K562 (cell line): Measurements from ENCODE around the gene ANKLE1. TPM values are rescaled to one million over a fixed set of nuclear protein-coding genes. Genes with fewer than 3 reads are reported as not detected.

Experiments
- BCL6 ChIP-seq: fragments of 250-450 bp; sonication (Bioruptor Pico); IDR thresholded peaks from 2 replicates; pipeline ENCODE4 v1.4.0; 2020
- DACH1 ChIP-seq: fragments of 450-650 bp; IDR thresholded peaks from 2 replicates; pipeline ENCODE4 v1.6.1; 2018; ENCODE audit not compliant: partially characterized antibody
- MECOM ChIP-seq: fragments of 250-450 bp; sonication (Bioruptor Pico); IDR thresholded peaks from 2 replicates; pipeline ENCODE4 v1.8.0; 2022; ENCODE audit warnings: inconsistent platforms
- MEF2D ChIP-seq: conservative IDR thresholded peaks from 2 replicates; pipeline ENCODE4 v1.6.1; 2016; ENCODE audit warnings: low read depth, missing genetic modification characterization, missing compliant biosample characterization
- SAFB ChIP-seq: fragments of 200-400 bp; formaldehyde crosslinking; IDR thresholded peaks from 2 replicates; pipeline ENCODE4 v1.6.1; 2017; ENCODE audit warnings: low read depth, low read length, borderline replicate concordance
- TSC22D4 ChIP-seq: fragments of 450-650 bp; IDR thresholded peaks from 2 replicates; pipeline ENCODE4 v1.6.1; 2016; ENCODE audit warnings: missing genetic modification characterization, missing biosample characterization, control low read depth
- ZNF239 ChIP-seq: fragments of 250-450 bp; sonication (Bioruptor Pico); IDR thresholded peaks from 2 replicates; pipeline ENCODE4 v1.4.0; 2020; ENCODE audit warnings: mild to moderate bottlenecking
- polyA plus RNA-seq, 8 experiments: library from polyadenylated mRNA; depleted of rRNA in 4 of 8; stranded (reverse) in 5 of 8; unstranded in 3 of 8; fragments of >200 nt; fragmentation: Nextera tagmentation in 2 of 8; fragmentation: Illumina TruSeq in 1 of 8; extraction: Ambion mirVana in 2 of 8; extraction: Trizol in 1 of 8; gene quantifications; 2 replicates each; pipeline versions ENCODE4 v1.2.1 to v1.2.3, GENCODE V29; 2011 to 2014; ENCODE audit warnings: inconsistent platforms in 1 of 8, missing spikeins in 1 of 8
- total RNA-seq, 7 experiments: library from RNA; depleted of rRNA in 6 of 7; stranded (reverse); fragments of >200 nt in 6 of 7; fragmentation: Illumina TruSeq in 2 of 7; extraction: Trizol in 2 of 7; gene quantifications; 2 replicates each; pipeline versions ENCODE4 v1.2.1 to v1.2.3, GENCODE V29; 2011 to 2021; ENCODE audit warnings: low replicate concordance in 1 of 7
- TF ChIP-seq, protein P1 (sequence below), 3 experiments: fragments of 200-800 bp in 1 of 3; fragments of 250-450 bp in 1 of 3; fragments of 450-650 bp in 1 of 3; sonication (Bioruptor Pico) in 1 of 3; sonication (Bioruptor generic) in 1 of 3; formaldehyde crosslinking in 1 of 3; IDR thresholded peaks; 2 replicates each; pipeline versions ENCODE4 v1.6.1 to v1.8.0; 2016 to 2022; ENCODE audit warnings: mild to moderate bottlenecking in 2 of 3, missing genetic modification characterization in 2 of 3, missing compliant biosample characterization in 1 of 3, moderate library complexity in 1 of 3
- TF ChIP-seq, protein P2 (sequence below): sonication (generic); formaldehyde crosslinking; IDR thresholded peaks from 2 replicates; pipeline ENCODE4 v1.8.0; 2022; ENCODE audit warnings: mild to moderate bottlenecking, missing genetic modification reagents
- TF ChIP-seq, protein P3 (sequence below), 2 experiments: fragments of 450-650 bp in 1 of 2; sonication (generic) in 1 of 2; formaldehyde crosslinking in 1 of 2; IDR thresholded peaks; 2 replicates each; pipeline versions ENCODE4 v1.7.1 to v1.9.0; 2016 to 2022; ENCODE audit warnings: inconsistent platforms in 1 of 2, mild to moderate bottlenecking in 1 of 2, missing genetic modification reagents in 1 of 2
- TF ChIP-seq, protein P4 (sequence below): sonication (generic); formaldehyde crosslinking; IDR thresholded peaks from 2 replicates; pipeline ENCODE4 v1.8.0; 2023; ENCODE audit warnings: mild to moderate bottlenecking, missing genetic modification reagents

Gene ANKLE1
- total and polyA plus RNA-seq, 9 of the 15 experiments (the other 6 are each of a cell fraction or from before 2014, with no cell fraction given), result 0.63 to 9.2 (median 2.9) TPM

DNA sequence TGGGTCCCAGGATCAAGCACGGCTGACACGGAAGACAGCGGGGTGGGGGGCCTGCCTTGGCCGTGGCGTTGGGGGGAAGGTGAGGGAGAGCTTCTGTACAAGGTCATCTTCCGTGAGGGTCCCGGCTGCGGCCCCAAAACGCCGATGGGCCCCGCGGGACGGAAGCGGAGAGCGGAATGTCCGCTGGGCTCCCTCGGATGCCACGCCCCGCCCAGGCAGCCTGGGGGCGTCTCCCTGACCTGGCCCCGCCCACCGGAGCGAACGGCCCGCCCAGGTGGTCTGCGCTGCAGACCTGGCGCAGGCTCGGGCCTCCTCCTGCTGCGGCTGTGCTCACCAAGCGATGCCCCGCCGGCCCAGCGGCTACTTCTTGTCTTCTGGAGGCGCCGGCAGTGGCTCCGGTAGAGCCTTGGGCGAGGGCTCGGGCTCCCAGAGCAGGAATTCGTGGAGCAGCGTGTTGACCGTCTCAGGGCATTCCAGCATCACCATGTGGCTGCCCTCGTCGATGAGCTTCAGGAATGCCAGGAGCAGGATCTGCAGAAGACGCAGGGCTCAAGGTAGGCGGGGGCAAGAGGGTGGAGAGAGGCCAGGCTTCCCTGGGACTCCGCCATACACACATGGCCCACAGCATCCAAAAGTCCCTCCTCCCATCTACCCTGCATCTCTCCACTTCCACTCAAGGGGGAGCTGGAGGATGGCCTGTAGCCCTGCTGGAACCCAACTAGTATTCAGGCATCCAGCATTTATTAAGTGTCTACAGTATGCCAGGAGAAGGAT is 10.8 kb downstream of the ANKLE1 start (continued):
- TF ChIP-seq, protein P1, sequence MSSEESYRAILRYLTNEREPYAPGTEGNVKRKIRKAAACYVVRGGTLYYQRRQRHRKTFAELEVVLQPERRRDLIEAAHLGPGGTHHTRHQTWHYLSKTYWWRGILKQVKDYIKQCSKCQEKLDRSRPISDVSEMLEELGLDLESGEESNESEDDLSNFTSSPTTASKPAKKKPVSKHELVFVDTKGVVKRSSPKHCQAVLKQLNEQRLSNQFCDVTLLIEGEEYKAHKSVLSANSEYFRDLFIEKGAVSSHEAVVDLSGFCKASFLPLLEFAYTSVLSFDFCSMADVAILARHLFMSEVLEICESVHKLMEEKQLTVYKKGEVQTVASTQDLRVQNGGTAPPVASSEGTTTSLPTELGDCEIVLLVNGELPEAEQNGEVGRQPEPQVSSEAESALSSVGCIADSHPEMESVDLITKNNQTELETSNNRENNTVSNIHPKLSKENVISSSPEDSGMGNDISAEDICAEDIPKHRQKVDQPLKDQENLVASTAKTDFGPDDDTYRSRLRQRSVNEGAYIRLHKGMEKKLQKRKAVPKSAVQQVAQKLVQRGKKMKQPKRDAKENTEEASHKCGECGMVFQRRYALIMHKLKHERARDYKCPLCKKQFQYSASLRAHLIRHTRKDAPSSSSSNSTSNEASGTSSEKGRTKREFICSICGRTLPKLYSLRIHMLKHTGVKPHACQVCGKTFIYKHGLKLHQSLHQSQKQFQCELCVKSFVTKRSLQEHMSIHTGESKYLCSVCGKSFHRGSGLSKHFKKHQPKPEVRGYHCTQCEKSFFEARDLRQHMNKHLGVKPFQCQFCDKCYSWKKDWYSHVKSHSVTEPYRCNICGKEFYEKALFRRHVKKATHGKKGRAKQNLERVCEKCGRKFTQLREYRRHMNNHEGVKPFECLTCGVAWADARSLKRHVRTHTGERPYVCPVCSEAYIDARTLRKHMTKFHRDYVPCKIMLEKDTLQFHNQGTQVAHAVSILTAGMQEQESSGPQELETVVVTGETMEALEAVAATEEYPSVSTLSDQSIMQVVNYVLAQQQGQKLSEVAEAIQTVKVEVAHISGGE (CRISPR knock-in tag; IDR thresholded peaks at IDR 0.05), result peak in 1 of 3 experiments; percentile 62; a peak in 1 of 6 replicates
- TF ChIP-seq ZNF239 (CRISPR knock-in tag) (no peak), TSC22D4 (tag) (no peak), SAFB (no peak), MEF2D (tag) (no peak), MECOM (CRISPR knock-in tag) (no peak), BCL6 (no peak), DACH1 (no peak)
- TF ChIP-seq, protein P2, sequence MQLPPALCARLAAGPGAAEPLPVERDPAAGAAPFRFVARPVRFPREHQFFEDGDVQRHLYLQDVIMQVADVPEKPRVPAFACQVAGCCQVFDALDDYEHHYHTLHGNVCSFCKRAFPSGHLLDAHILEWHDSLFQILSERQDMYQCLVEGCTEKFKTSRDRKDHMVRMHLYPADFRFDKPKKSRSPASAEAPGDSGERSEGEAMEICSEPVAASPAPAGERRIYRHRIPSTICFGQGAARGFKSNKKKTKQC (CRISPR knock-in tag), result peak; percentile 56; the same call in 1 of the 2 replicates
- TF ChIP-seq, protein P3, sequence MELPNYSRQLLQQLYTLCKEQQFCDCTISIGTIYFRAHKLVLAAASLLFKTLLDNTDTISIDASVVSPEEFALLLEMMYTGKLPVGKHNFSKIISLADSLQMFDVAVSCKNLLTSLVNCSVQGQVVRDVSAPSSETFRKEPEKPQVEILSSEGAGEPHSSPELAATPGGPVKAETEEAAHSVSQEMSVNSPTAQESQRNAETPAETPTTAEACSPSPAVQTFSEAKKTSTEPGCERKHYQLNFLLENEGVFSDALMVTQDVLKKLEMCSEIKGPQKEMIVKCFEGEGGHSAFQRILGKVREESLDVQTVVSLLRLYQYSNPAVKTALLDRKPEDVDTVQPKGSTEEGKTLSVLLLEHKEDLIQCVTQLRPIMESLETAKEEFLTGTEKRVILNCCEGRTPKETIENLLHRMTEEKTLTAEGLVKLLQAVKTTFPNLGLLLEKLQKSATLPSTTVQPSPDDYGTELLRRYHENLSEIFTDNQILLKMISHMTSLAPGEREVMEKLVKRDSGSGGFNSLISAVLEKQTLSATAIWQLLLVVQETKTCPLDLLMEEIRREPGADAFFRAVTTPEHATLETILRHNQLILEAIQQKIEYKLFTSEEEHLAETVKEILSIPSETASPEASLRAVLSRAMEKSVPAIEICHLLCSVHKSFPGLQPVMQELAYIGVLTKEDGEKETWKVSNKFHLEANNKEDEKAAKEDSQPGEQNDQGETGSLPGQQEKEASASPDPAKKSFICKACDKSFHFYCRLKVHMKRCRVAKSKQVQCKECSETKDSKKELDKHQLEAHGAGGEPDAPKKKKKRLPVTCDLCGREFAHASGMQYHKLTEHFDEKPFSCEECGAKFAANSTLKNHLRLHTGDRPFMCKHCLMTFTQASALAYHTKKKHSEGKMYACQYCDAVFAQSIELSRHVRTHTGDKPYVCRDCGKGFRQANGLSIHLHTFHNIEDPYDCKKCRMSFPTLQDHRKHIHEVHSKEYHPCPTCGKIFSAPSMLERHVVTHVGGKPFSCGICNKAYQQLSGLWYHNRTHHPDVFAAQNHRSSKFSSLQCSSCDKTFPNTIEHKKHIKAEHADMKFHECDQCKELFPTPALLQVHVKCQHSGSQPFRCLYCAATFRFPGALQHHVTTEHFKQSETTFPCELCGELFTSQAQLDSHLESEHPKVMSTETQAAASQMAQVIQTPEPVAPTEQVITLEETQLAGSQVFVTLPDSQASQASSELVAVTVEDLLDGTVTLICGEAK (IDR thresholded peaks at IDR 0.05), result 0 out of 2 replicates have a peak, but pooled peaks have one; percentile 38
- TF ChIP-seq, protein P3 (CRISPR knock-in tag; IDR thresholded peaks at IDR 0.05), result no peak
- TF ChIP-seq, protein P4, sequence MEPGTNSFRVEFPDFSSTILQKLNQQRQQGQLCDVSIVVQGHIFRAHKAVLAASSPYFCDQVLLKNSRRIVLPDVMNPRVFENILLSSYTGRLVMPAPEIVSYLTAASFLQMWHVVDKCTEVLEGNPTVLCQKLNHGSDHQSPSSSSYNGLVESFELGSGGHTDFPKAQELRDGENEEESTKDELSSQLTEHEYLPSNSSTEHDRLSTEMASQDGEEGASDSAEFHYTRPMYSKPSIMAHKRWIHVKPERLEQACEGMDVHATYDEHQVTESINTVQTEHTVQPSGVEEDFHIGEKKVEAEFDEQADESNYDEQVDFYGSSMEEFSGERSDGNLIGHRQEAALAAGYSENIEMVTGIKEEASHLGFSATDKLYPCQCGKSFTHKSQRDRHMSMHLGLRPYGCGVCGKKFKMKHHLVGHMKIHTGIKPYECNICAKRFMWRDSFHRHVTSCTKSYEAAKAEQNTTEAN, result no peak
